ENCODE results near the gene SFTA2. TPM values are rescaled to one million over a fixed set of nuclear protein-coding genes. Genes with fewer than 3 reads are reported as not detected.
"Not testable (repeated sequence)": the region's sequence is repeated elsewhere in the genome, so short reads cannot be mapped to it uniquely, and the experiment has no call there.

SFTA2 gene
- total RNA-seq, 1 donor from 2014 or later = 369 TPM

DNA sequence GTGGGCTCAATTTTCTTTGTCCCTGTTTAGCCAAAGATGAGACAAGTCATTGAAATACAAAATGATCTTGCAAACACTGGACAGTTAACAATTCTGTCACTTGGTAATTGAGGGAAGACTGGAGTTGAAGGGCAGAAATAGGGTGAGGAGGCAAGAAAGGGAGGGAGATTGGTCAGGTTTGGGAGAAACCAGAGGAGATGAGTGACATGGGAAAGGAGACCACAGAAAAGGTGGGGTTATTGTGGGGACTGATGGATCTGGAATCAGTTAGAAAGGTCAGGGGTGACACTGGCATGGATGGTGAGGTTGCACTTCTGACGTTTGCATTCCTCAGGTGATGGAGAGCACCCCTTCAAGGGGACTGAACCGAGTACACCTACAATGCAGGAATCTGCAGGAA lies 23.3 kb downstream of the SFTA2 start:
- TF ChIP-seq, protein P1, sequence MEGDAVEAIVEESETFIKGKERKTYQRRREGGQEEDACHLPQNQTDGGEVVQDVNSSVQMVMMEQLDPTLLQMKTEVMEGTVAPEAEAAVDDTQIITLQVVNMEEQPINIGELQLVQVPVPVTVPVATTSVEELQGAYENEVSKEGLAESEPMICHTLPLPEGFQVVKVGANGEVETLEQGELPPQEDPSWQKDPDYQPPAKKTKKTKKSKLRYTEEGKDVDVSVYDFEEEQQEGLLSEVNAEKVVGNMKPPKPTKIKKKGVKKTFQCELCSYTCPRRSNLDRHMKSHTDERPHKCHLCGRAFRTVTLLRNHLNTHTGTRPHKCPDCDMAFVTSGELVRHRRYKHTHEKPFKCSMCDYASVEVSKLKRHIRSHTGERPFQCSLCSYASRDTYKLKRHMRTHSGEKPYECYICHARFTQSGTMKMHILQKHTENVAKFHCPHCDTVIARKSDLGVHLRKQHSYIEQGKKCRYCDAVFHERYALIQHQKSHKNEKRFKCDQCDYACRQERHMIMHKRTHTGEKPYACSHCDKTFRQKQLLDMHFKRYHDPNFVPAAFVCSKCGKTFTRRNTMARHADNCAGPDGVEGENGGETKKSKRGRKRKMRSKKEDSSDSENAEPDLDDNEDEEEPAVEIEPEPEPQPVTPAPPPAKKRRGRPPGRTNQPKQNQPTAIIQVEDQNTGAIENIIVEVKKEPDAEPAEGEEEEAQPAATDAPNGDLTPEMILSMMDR (IDR thresholded peaks at IDR 0.05) = no peak
- no peak for ATAC-seq
- no peak for DNase-seq
- H3K27ac ChIP-seq = peak overlapping the region; percentile 20
- H3K27me3 ChIP-seq = no peaks in the 10 kb centered on the region
- intact Hi-C loops (cut with DNase I) = no loop called here
- peaks cover 22% of the 10 kb centered on the region for H3K36me3 ChIP-seq
- peak overlapping the region; percentile 88 for H3K4me3 ChIP-seq
- no peaks in the 10 kb centered on the region for H3K9me3 ChIP-seq
- H3K4me1 ChIP-seq = peaks cover 13% of the 10 kb centered on the region

- ATAC-seq = peak; percentile 99
- peak; percentile 97 for DNase-seq
- TF ChIP-seq, protein P1 (IDR thresholded peaks at IDR 0.05) = no peak
- intact Hi-C loops (cut with DNase I) = no loop called here
- H3K27ac ChIP-seq = peak within 1 kb of the TSS; percentile 44
- peaks cover 22% of the 10 kb centered on the region for H3K36me3 ChIP-seq
- H3K4me3 ChIP-seq = peak within 1 kb of the TSS; percentile 88
- peaks cover 13% of the 10 kb centered on the region for H3K4me1 ChIP-seq
- no peaks in the 10 kb centered on the region for H3K9me3 ChIP-seq
- H3K27me3 ChIP-seq = no peaks in the 10 kb centered on the region
These were observed 24.0 kb downstream of the SFTA2 start, which contains the start of gene GTF2H4 for GRCh38 chr6:30907758-30908591. Gene GTF2H4 (plus strand): TSS chr6:30908207.

- peaks cover 13% of the 10 kb centered on the region for H3K4me1 ChIP-seq
- H3K4me3 ChIP-seq = peak overlapping the region; percentile 88
- H3K27me3 ChIP-seq; DNase-seq; intact Hi-C loops (cut with DNase I); ATAC-seq; H3K9me3 ChIP-seq: not testable (repeated sequence)
- H3K27ac ChIP-seq = peak overlapping the region; percentile 44
- H3K36me3 ChIP-seq = peaks cover 20% of the 10 kb centered on the region
These were observed 24.6 kb downstream of the SFTA2 start for GRCh38 chr6:30907290-30907757.

DNA sequence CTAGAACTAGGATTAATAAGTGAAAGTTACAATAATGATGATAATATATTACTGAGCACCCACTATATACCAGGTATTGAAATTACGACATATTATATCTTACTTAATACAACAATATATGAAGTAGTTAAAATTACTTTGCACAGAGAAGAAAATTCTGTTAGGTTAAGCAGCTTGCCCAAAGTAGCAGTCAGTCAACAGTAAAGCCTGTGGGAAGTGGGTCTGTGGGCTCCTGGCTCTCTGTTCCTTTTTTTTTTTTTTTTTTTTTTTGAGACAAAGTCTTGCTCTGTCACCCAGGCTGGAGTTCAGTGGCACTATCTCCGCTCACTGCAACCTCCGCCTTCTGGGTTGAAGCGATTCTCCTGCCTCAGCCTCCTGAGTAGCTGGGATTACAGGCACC lies 28.7 kb downstream of the SFTA2 start:
- no peak overlapping the region for H3K4me3 ChIP-seq
- no peak for DNase-seq
- intact Hi-C loops (cut with DNase I) = no loop called here
- H3K4me1 ChIP-seq = peaks cover 5% of the 10 kb centered on the region
- TF ChIP-seq, protein P1 (IDR thresholded peaks at IDR 0.05) = no peak
- ATAC-seq = no peak
- peaks cover 8% of the 10 kb centered on the region for H3K36me3 ChIP-seq
- no peaks in the 10 kb centered on the region for H3K9me3 ChIP-seq
- no peaks in the 10 kb centered on the region for H3K27me3 ChIP-seq
- no peak overlapping the region for H3K27ac ChIP-seq

GRCh38 chr6:30902709-30903108 lies 29.3 kb downstream of the SFTA2 start:
- TF ChIP-seq, protein P1 (IDR thresholded peaks at IDR 0.05) = no peak
- intact Hi-C loops (cut with DNase I) = no loop called here
- no peak for ATAC-seq
- Histone ChIP-seq H3K27me3 (no peaks in the 10 kb centered on the region), H3K4me3 (no peak overlapping the region), H3K27ac (no peak overlapping the region), H3K9me3 (no peaks in the 10 kb centered on the region), H3K4me1 (peaks cover 5% of the 10 kb centered on the region), H3K36me3 (peaks cover 13% of the 10 kb centered on the region)
- DNase-seq = no peak

GRCh38 chr6:30902196-30902595 lies 29.8 kb downstream of the SFTA2 start:
- H3K9me3 ChIP-seq; intact Hi-C loops (cut with DNase I); H3K4me1 ChIP-seq; DNase-seq; H3K4me3 ChIP-seq; ATAC-seq; H3K27ac ChIP-seq; H3K27me3 ChIP-seq: not testable (repeated sequence)
- peaks cover 18% of the 10 kb centered on the region for H3K36me3 ChIP-seq

Measured in upper lobe of right lung (tissue), 1 donor.